GM12878 (cell line): ENCODE data around the gene CDC42EP1.

Experiments used
- BHLHE40 ChIP-seq, 2 experiments: fragments of 450-650 bp in 1 of 2; IDR thresholded peaks; 2 replicates each; pipeline ENCODE4 v1.6.1; 2011 to 2017; ENCODE audit warnings: low read depth in 2 of 2, borderline replicate concordance in 1 of 2, improper control_type of control experiment in 1 of 2, low read length in 1 of 2, mild to moderate bottlenecking in 1 of 2
- EP300 ChIP-seq, 2 experiments: fragments of 150-350 bp in 1 of 2; IDR thresholded peaks; 2 replicates each; pipeline ENCODE4 v1.6.1; 2011 to 2012; ENCODE audit warnings: low read depth in 2 of 2, low read length in 2 of 2, borderline replicate concordance in 1 of 2, improper control_type of control experiment in 1 of 2, inconsistent platforms in 1 of 2; ENCODE audit not compliant: control insufficient read depth in 1 of 2
- EZH2 ChIP-seq: IDR thresholded peaks from 2 replicates; pipeline ENCODE4 v1.6.1; 2012; ENCODE audit warnings: low read depth, mild to moderate bottlenecking, control low read depth, inconsistent platforms, low read length, borderline replicate concordance; ENCODE audit not compliant: control insufficient read depth
- GABPA ChIP-seq: IDR thresholded peaks from 2 replicates; pipeline ENCODE4 v1.6.1; 2014; ENCODE audit warnings: antibody characterized with exemption, low read depth, mild to moderate bottlenecking, inconsistent platforms
- NFIC ChIP-seq: IDR thresholded peaks from 2 replicates; pipeline ENCODE4 v1.6.1; 2012; ENCODE audit warnings: low read depth, mild to moderate bottlenecking, inconsistent platforms, low read length, moderate library complexity
- POLR2AphosphoS2 ChIP-seq: IDR thresholded peaks from 2 replicates; pipeline ENCODE4 v1.6.1; 2011; ENCODE audit warnings: low read depth, mild to moderate bottlenecking, low read length, improper control_type of control experiment, moderate library complexity
- POLR2AphosphoS5 ChIP-seq: IDR thresholded peaks from 2 replicates; pipeline ENCODE4 v1.6.1; 2011; ENCODE audit warnings: mild to moderate bottlenecking, low read length, inconsistent platforms
- RAD21 ChIP-seq: IDR thresholded peaks from 2 replicates; pipeline ENCODE4 v1.6.1; 2011; ENCODE audit warnings: mild to moderate bottlenecking, low read depth, low read length, moderate library complexity; ENCODE audit not compliant: insufficient read depth
- RELA ChIP-seq: fragments of 450-650 bp; IDR thresholded peaks from 2 replicates; pipeline ENCODE4 v1.8.0; 2014; ENCODE audit warnings: borderline replicate concordance; ENCODE audit not compliant: partially characterized antibody
- SMC3 ChIP-seq: IDR thresholded peaks from 2 replicates; pipeline ENCODE4 v1.6.1; 2011; ENCODE audit warnings: low read length, improper control_type of control experiment, borderline replicate concordance
- ZNF274 ChIP-seq: IDR thresholded peaks from one replicate; pipeline ENCODE4 v1.8.0; 2011; ENCODE audit not compliant: insufficient read length, insufficient read depth
- ZNF622 ChIP-seq: fragments of 450-650 bp; IDR thresholded peaks from 2 replicates; pipeline ENCODE4 v1.6.1; 2017; ENCODE audit warnings: mild to moderate bottlenecking, inconsistent platforms
- TF ChIP-seq, protein P1 (sequence below), 3 experiments: IDR thresholded peaks in 2 of 3; conservative IDR thresholded peaks in 1 of 3; 2 replicates each; pipeline ENCODE4 v1.5.1; 2011; ENCODE audit warnings: low read depth in 3 of 3, low read length in 3 of 3, mild to moderate bottlenecking in 3 of 3, control low read depth in 2 of 3, moderate library complexity in 2 of 3, inconsistent platforms in 1 of 3, mixed read lengths in 1 of 3; ENCODE audit not compliant: control insufficient read depth in 2 of 3, insufficient read depth in 1 of 3; ENCODE audit errors: extremely low read depth in 1 of 3
- TF ChIP-seq, protein P2 (sequence below): fragments of 150-350 bp; IDR thresholded peaks from 2 replicates; pipeline ENCODE4 v1.6.1; 2014; ENCODE audit warnings: mild to moderate bottlenecking, low read depth, low read length

DNA sequence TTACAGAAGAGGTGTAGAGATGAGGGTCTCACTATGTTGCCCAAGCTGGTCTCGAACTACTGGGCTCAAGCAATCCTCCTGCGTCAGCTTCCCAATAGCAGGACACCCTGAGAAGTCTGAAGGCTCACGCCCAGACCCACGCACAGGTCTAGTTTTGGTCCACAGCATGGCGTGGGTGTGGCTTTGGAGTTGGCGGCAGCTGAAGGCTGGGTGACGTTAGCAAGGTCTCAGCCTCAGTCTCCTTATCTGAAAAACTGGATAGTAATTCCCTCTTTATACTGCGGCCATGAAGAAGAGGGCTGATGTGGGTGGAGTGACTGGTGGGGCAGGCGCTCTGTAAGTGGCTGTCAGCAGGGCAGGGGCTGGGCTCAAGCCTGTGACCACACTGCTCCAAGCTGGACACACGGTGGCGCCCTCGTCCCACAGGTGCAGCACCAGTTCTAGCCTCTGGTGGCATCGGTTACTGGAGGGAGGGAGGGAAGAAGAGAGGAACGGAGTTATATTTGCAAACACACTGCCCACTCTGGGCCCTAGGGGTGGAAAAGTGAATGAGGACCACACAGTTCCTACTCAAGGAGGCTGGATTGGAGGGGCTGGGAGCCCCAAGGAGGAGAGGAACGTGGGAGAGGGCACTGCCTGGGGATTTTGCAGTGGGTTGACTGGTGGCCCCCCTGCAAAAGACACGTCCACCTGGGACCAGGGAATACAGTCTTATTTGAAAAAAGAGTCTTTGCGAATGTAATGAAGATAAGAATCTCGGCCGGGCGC is 21.5 kb upstream of the CDC42EP1 start:
- TF ChIP-seq, protein P1, sequence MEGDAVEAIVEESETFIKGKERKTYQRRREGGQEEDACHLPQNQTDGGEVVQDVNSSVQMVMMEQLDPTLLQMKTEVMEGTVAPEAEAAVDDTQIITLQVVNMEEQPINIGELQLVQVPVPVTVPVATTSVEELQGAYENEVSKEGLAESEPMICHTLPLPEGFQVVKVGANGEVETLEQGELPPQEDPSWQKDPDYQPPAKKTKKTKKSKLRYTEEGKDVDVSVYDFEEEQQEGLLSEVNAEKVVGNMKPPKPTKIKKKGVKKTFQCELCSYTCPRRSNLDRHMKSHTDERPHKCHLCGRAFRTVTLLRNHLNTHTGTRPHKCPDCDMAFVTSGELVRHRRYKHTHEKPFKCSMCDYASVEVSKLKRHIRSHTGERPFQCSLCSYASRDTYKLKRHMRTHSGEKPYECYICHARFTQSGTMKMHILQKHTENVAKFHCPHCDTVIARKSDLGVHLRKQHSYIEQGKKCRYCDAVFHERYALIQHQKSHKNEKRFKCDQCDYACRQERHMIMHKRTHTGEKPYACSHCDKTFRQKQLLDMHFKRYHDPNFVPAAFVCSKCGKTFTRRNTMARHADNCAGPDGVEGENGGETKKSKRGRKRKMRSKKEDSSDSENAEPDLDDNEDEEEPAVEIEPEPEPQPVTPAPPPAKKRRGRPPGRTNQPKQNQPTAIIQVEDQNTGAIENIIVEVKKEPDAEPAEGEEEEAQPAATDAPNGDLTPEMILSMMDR (IDR thresholded peaks at IDR 0.05 in 2 of 3, conservative IDR thresholded peaks at IDR 0.05 in 1 of 3; ENCODE audit: control insufficient read depth in 2 of 3, extremely low read depth in 1 of 3, insufficient read depth in 1 of 3, low read depth in 3 of 3, low read length in 3 of 3), result peak; percentile 96 to 99 (median 96)
- no peak for TF ChIP-seq POLR2AphosphoS5
- peak; percentile 17 to 57; a peak in 1 of 4 replicates for TF ChIP-seq BHLHE40 (IDR thresholded peaks at IDR 0.05; ENCODE audit: borderline replicate concordance in 1 of 2, low read depth in 2 of 2, low read length in 1 of 2)
- TF ChIP-seq GABPA, result no peak
- TF ChIP-seq SMC3, result peak; percentile 99
- TF ChIP-seq, protein P2, sequence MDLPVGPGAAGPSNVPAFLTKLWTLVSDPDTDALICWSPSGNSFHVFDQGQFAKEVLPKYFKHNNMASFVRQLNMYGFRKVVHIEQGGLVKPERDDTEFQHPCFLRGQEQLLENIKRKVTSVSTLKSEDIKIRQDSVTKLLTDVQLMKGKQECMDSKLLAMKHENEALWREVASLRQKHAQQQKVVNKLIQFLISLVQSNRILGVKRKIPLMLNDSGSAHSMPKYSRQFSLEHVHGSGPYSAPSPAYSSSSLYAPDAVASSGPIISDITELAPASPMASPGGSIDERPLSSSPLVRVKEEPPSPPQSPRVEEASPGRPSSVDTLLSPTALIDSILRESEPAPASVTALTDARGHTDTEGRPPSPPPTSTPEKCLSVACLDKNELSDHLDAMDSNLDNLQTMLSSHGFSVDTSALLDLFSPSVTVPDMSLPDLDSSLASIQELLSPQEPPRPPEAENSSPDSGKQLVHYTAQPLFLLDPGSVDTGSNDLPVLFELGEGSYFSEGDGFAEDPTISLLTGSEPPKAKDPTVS, result no peak
- no peak for TF ChIP-seq EZH2
- peak; percentile 62 for TF ChIP-seq RELA
- TF ChIP-seq POLR2AphosphoS2, result no peak
- peak; percentile 96 for TF ChIP-seq RAD21
- no peak for TF ChIP-seq ZNF274
- no peak for TF ChIP-seq ZNF622
- peak in 1 of 2 experiments; percentile 37; a peak in 1 of 4 replicates for TF ChIP-seq EP300 (IDR thresholded peaks at IDR 0.05; ENCODE audit: borderline replicate concordance in 1 of 2, control insufficient read depth in 1 of 2, low read depth in 2 of 2, low read length in 2 of 2)
- no peak for TF ChIP-seq NFIC
